ENCODE data around the gene DYNLT4. TPM values are rescaled to one million over a fixed set of nuclear protein-coding genes. Genes with fewer than 3 reads are reported as not detected.

Gene DYNLT4
- total RNA-seq, 1 experiment from 2014 or later = 0.31 TPM

GRCh38 chr1:44848456-44849181 is 41.5 kb upstream of the DYNLT4 start:
- CTCF ChIA-PET = interaction anchor here (0.7 to 1.4 kb wide), 2 partner anchors 13 to 86 kb away, joined by 3 to 6 read pairs; no protein-coding TSS in a partner anchor
- DNase-seq (ENCODE audit: low spot score) (no peak), ATAC-seq (no peak)
- Mint-ChIP-seq H3K4me3 (no peak overlapping the region), H3K27me3 (ENCODE audit: low read depth) (peaks cover 12% of the 10 kb centered on the region; the same call in 1 of the 2 replicates), H3K27ac (no peak overlapping the region), H3K4me1 (peaks cover 12% of the 10 kb centered on the region), H3K36me3 (no peaks in the 10 kb centered on the region), H3K9me3 (no peaks in the 10 kb centered on the region)
- TF ChIP-seq GTF2I (CRISPR knock-in tag; conservative IDR thresholded peaks at IDR 0.05) (no peak), ELF4 (CRISPR knock-in tag; IDR thresholded peaks at IDR 0.05; ENCODE audit: low read depth) (no peak), IRF2 (CRISPR knock-in tag; IDR thresholded peaks at IDR 0.05; ENCODE audit: borderline replicate concordance, low read depth) (no peak), PRRX2 (CRISPR knock-in tag; IDR thresholded peaks at IDR 0.05) (no peak)
- POLR2A ChIA-PET = interaction anchor here (0.5 kb wide), 2 partner anchors 20 to 164 kb away, joined by 4 to 6 read pairs; no protein-coding TSS in a partner anchor

- H3K27ac Mint-ChIP-seq = no peak overlapping the region
- H3K27me3 Mint-ChIP-seq (ENCODE audit: low read depth) = peaks cover 12% of the 10 kb centered on the region; the same call in 1 of the 2 replicates
- no peaks in the 10 kb centered on the region for H3K36me3 Mint-ChIP-seq
- POLR2A ChIA-PET = interaction anchor here (0.5 kb wide), 1 partner anchor 21 kb away, joined by 4 read pairs; no protein-coding TSS in a partner anchor
- CTCF ChIA-PET = interaction anchor here (0.6 to 1.4 kb wide), 3 partner anchors 12 to 87 kb away, joined by 3 to 6 read pairs (median 3); no protein-coding TSS in a partner anchor
- no peaks in the 10 kb centered on the region for H3K9me3 Mint-ChIP-seq
- no peak for DNase-seq (ENCODE audit: low spot score)
- TF ChIP-seq HMGXB4 (CRISPR knock-in tag; IDR thresholded peaks at IDR 0.05) = no peak
- TF ChIP-seq NR2C2 (CRISPR knock-in tag; IDR thresholded peaks at IDR 0.05) = no peak
- no peak for TF ChIP-seq NFE2L1 (CRISPR knock-in tag; IDR thresholded peaks at IDR 0.05)
- TF ChIP-seq RORB (CRISPR knock-in tag; IDR thresholded peaks at IDR 0.05) = no peak
- TF ChIP-seq MXD4 (CRISPR knock-in tag; IDR thresholded peaks at IDR 0.05; ENCODE audit: borderline replicate concordance) = no peak
- TF ChIP-seq CBFB (CRISPR knock-in tag; IDR thresholded peaks at IDR 0.05; ENCODE audit: low read depth) = no peak
- TF ChIP-seq ATF3 (CRISPR knock-in tag; conservative IDR thresholded peaks at IDR 0.05) = no peak
- no peak for TF ChIP-seq MAX (CRISPR knock-in tag; IDR thresholded peaks at IDR 0.05)
- no peak for TF ChIP-seq ZNF219 (CRISPR knock-in tag; IDR thresholded peaks at IDR 0.05; ENCODE audit: borderline replicate concordance)
- no peak for TF ChIP-seq ATF6 (CRISPR knock-in tag; IDR thresholded peaks at IDR 0.05)
- no peak for TF ChIP-seq TP53 (CRISPR knock-in tag; IDR thresholded peaks at IDR 0.05)
- TF ChIP-seq ZNF671 (CRISPR knock-in tag; IDR thresholded peaks at IDR 0.05) = no peak
- no peak for TF ChIP-seq E2F4 (CRISPR knock-in tag; IDR thresholded peaks at IDR 0.05; ENCODE audit: borderline replicate concordance, low read depth)
- no peak for TF ChIP-seq SP1 (CRISPR knock-in tag; conservative IDR thresholded peaks at IDR 0.05)
- TF ChIP-seq SMAD3 (CRISPR knock-in tag; IDR thresholded peaks at IDR 0.05; ENCODE audit: borderline replicate concordance) = no peak
- TF ChIP-seq AR (CRISPR knock-in tag; IDR thresholded peaks at IDR 0.05) = no peak
- H3K4me3 Mint-ChIP-seq = no peak overlapping the region
- ATAC-seq = no peak
- peaks cover 12% of the 10 kb centered on the region for H3K4me1 Mint-ChIP-seq
These were observed 40.7 kb upstream of the DYNLT4 start for GRCh38 chr1:44847845-44848244.

Data from WTC11 (cell line).